K562 (cell line): ENCODE results near the gene EVI5L. TPM values are rescaled to one million over a fixed set of nuclear protein-coding genes. Genes with fewer than 3 reads are reported as not detected.
A peak's percentile ranks its signal among the peaks of the same experiment; 100 is the strongest.

ENCODE experiments used
- BACH1 ChIP-seq: fragments of 200-800 bp; sonication (Bioruptor generic); IDR thresholded peaks from 2 replicates; pipeline ENCODE4 v1.6.1; 2016; ENCODE audit warnings: missing genetic modification characterization, missing compliant biosample characterization
- CUX1 ChIP-seq: fragments of 200-800 bp; sonication (Bioruptor generic); IDR thresholded peaks from 2 replicates; pipeline ENCODE4 v1.6.1; 2016; ENCODE audit warnings: missing genetic modification characterization, missing compliant biosample characterization
- HMG20A ChIP-seq: fragments of 450-650 bp; formaldehyde crosslinking; conservative IDR thresholded peaks from 2 replicates; pipeline ENCODE4 v1.4.0; 2020; ENCODE audit warnings: mild to moderate bottlenecking, mixed read lengths
- MEF2D ChIP-seq: conservative IDR thresholded peaks from 2 replicates; pipeline ENCODE4 v1.6.1; 2016; ENCODE audit warnings: low read depth, missing genetic modification characterization, missing compliant biosample characterization
- RNF219 ChIP-seq: fragments of 250-450 bp; sonication (Bioruptor Pico); IDR thresholded peaks from 2 replicates; pipeline ENCODE4 v1.5.0; 2022; ENCODE audit warnings: mild to moderate bottlenecking
- STAT6 ChIP-seq: sonication (generic); formaldehyde crosslinking; IDR thresholded peaks from 2 replicates; pipeline ENCODE4 v1.8.1; 2023; ENCODE audit warnings: mild to moderate bottlenecking, missing genetic modification reagents
- THRA ChIP-seq: fragments of 450-650 bp; IDR thresholded peaks from 2 replicates; pipeline ENCODE4 v1.6.1; 2017; ENCODE audit warnings: mild to moderate bottlenecking, moderate library complexity
- VEZF1 ChIP-seq: fragments of 200-800 bp; sonication (Bioruptor generic); IDR thresholded peaks from 2 replicates; pipeline ENCODE4 v1.6.1; 2017; ENCODE audit warnings: missing genetic modification characterization, missing compliant biosample characterization
- YY1 ChIP-seq, 3 experiments: IDR thresholded peaks; 2 replicates each; pipeline ENCODE4 v1.6.1; 2011; ENCODE audit warnings: low read length in 2 of 3, mild to moderate bottlenecking in 2 of 3, moderate library complexity in 2 of 3, borderline replicate concordance in 1 of 3, control low read depth in 1 of 3, low read depth in 1 of 3; ENCODE audit not compliant: insufficient read depth in 3 of 3, insufficient replicate concordance in 2 of 3, control insufficient read depth in 1 of 3, insufficient read length in 1 of 3; ENCODE audit errors: extremely low read depth in 1 of 3
- ZKSCAN1 ChIP-seq: fragments of 150-350 bp; IDR thresholded peaks from 2 replicates; pipeline ENCODE4 v1.6.1; 2016; ENCODE audit warnings: low read depth, low read length
- ZNF239 ChIP-seq: fragments of 250-450 bp; sonication (Bioruptor Pico); IDR thresholded peaks from 2 replicates; pipeline ENCODE4 v1.4.0; 2020; ENCODE audit warnings: mild to moderate bottlenecking
- ZNF316 ChIP-seq: fragments of 450-650 bp; IDR thresholded peaks from 2 replicates; pipeline ENCODE4 v1.6.1; 2016
- ZNF408 ChIP-seq: fragments of 250-450 bp; sonication (Bioruptor Pico); IDR thresholded peaks from 2 replicates; pipeline ENCODE4 v1.4.0; 2020; ENCODE audit warnings: low read depth, mild to moderate bottlenecking, moderate library complexity
- polyA plus RNA-seq, 8 experiments: library from polyadenylated mRNA; depleted of rRNA in 4 of 8; stranded (reverse) in 5 of 8; unstranded in 3 of 8; fragments of >200 nt; fragmentation: Nextera tagmentation in 2 of 8; fragmentation: Illumina TruSeq in 1 of 8; extraction: Ambion mirVana in 2 of 8; extraction: Trizol in 1 of 8; gene quantifications; 2 replicates each; pipeline versions ENCODE4 v1.2.1 to v1.2.3, GENCODE V29; 2011 to 2014; ENCODE audit warnings: inconsistent platforms in 1 of 8, missing spikeins in 1 of 8
- total RNA-seq, 7 experiments: library from RNA; depleted of rRNA in 6 of 7; stranded (reverse); fragments of >200 nt in 6 of 7; fragmentation: Illumina TruSeq in 2 of 7; extraction: Trizol in 2 of 7; gene quantifications; 2 replicates each; pipeline versions ENCODE4 v1.2.1 to v1.2.3, GENCODE V29; 2011 to 2021; ENCODE audit warnings: low replicate concordance in 1 of 7

The EVI5L gene
- total and polyA plus RNA-seq, 9 of the 15 experiments (the other 6 are each of a cell fraction or from before 2014, with no cell fraction given) = 0.69 to 1.8 (median 1.2) TPM; not detected in 2

- TF ChIP-seq CUX1 (CRISPR knock-in tag) (no peak), VEZF1 (CRISPR knock-in tag) (peak; percentile 78), ZKSCAN1 (peak; percentile 96), YY1 (IDR thresholded peaks at IDR 0.05; ENCODE audit: borderline replicate concordance in 1 of 3, control insufficient read depth in 1 of 3, extremely low read depth in 1 of 3, insufficient read depth in 3 of 3, insufficient read length in 1 of 3, insufficient replicate concordance in 2 of 3, low read depth in 1 of 3, low read length in 2 of 3) (no peak), ZNF239 (CRISPR knock-in tag) (no peak), ZNF408 (no peak), BACH1 (tag) (no peak), MEF2D (tag) (no peak), STAT6 (CRISPR knock-in tag) (no peak), HMG20A (CRISPR knock-in tag) (no peak), ZNF316 (peak; percentile 36; the same call in 1 of the 2 replicates), THRA (no peak), RNF219 (CRISPR knock-in tag) (no peak)
Measured at GRCh38 chr19:7858109-7858770, 28.2 kb downstream of the EVI5L start (continued).
